HEK293 (cell line): ENCODE results near the gene TM7SF2.

ENCODE experiments used
- CTCF ChIA-PET: fragments of 350-600 bp; formaldehyde crosslinking; extraction: SDS; loops from one replicate; lab custom pipeline; 2021; ENCODE audit warnings: antibody characterized with exemption; lab: Yijun Ruan, JAX
- POLR2A ChIA-PET: fragments of 300-600 bp; formaldehyde crosslinking; extraction: SDS; loops from one replicate; lab custom pipeline; 2020; ENCODE audit warnings: antibody characterized with exemption, inconsistent platforms; lab: Yijun Ruan, JAX
- H3K27ac ChIP-seq: fragments of 200-500 bp; sonication (Bioruptor generic); 2 replicates; pipeline ENCODE4 v1.5.1; 2014; ENCODE audit warnings: low read depth, low read length, control low read depth, inconsistent platforms; ENCODE audit errors: extremely low read depth
- H3K36me3 ChIP-seq, 2 experiments: fragments of 200-500 bp in 1 of 2; sonication (Bioruptor generic) in 1 of 2; 1 replicate in 1 of 2; 2 replicates in 1 of 2; pipeline ENCODE4 v1.5.1; 2014 to 2017; ENCODE audit warnings: inconsistent platforms in 2 of 2, low read length in 2 of 2; ENCODE audit not compliant: control insufficient read depth in 2 of 2, insufficient read depth in 1 of 2
- H3K4me1 ChIP-seq: fragments of 200-500 bp; sonication (Bioruptor generic); 2 replicates; pipeline ENCODE4 v1.5.1; 2014; ENCODE audit warnings: mild to moderate bottlenecking, low read length, inconsistent platforms; ENCODE audit not compliant: control insufficient read depth, insufficient read depth
- H3K4me3 ChIP-seq: 2 replicates; pipeline ENCODE4 v1.5.1; 2011; ENCODE audit warnings: low read depth, mild to moderate bottlenecking, control low read depth, low read length, moderate library complexity
- H3K9me3 ChIP-seq: fragments of 200-500 bp; sonication (Bioruptor generic); 2 replicates; pipeline ENCODE4 v1.5.1; 2014; ENCODE audit warnings: low read depth, low read length, inconsistent platforms; ENCODE audit not compliant: control insufficient read depth, insufficient read depth
- IKZF3 ChIP-seq: fragments of 450-650 bp; IDR thresholded peaks from 2 replicates; pipeline ENCODE4 v1.5.0; 2018; ENCODE audit warnings: missing biosample characterization, mild to moderate bottlenecking, missing genetic modification characterization, moderate library complexity
- KLF10 ChIP-seq: fragments of 450-650 bp; IDR thresholded peaks from 2 replicates; pipeline ENCODE4 v1.5.1; 2018; ENCODE audit warnings: missing biosample characterization, mild to moderate bottlenecking, missing genetic modification characterization
- KLF8 ChIP-seq: fragments of 450-650 bp; formaldehyde crosslinking; IDR thresholded peaks from 2 replicates; pipeline ENCODE4 v1.5.1; 2016; ENCODE audit warnings: missing biosample characterization, missing genetic modification characterization
- SCRT1 ChIP-seq: fragments of 450-650 bp; formaldehyde crosslinking; IDR thresholded peaks from 2 replicates; pipeline ENCODE4 v1.5.1; 2016; ENCODE audit warnings: missing biosample characterization, missing genetic modification characterization, borderline replicate concordance
- SCRT2 ChIP-seq: fragments of 450-650 bp; formaldehyde crosslinking; IDR thresholded peaks from 2 replicates; pipeline ENCODE4 v1.5.1; 2016; ENCODE audit warnings: missing biosample characterization, missing genetic modification characterization
- SP3 ChIP-seq: fragments of 450-650 bp; formaldehyde crosslinking; IDR thresholded peaks from 2 replicates; pipeline ENCODE4 v1.5.1; 2016; ENCODE audit warnings: missing biosample characterization, missing genetic modification characterization
- YY2 ChIP-seq: fragments of 450-650 bp; formaldehyde crosslinking; IDR thresholded peaks from 2 replicates; pipeline ENCODE4 v1.5.1; 2016; ENCODE audit warnings: missing biosample characterization, missing genetic modification characterization
- ZBTB48 ChIP-seq: fragments of 450-650 bp; formaldehyde crosslinking; IDR thresholded peaks from 2 replicates; pipeline ENCODE4 v1.5.1; 2016; ENCODE audit warnings: missing biosample characterization, missing genetic modification characterization
- ZFP37 ChIP-seq: fragments of 450-650 bp; formaldehyde crosslinking; IDR thresholded peaks from 2 replicates; pipeline ENCODE4 v1.5.1; 2016; ENCODE audit warnings: missing biosample characterization, missing genetic modification characterization
- ZFP69B ChIP-seq: fragments of 450-650 bp; formaldehyde crosslinking; IDR thresholded peaks from 2 replicates; pipeline ENCODE4 v1.5.1; 2016; ENCODE audit warnings: missing biosample characterization, missing genetic modification characterization
- ZNF10 ChIP-seq: fragments of 450-650 bp; formaldehyde crosslinking; IDR thresholded peaks from 2 replicates; pipeline ENCODE4 v1.5.1; 2017; ENCODE audit warnings: missing biosample characterization, missing genetic modification characterization
- ZNF146 ChIP-seq: fragments of 450-650 bp; formaldehyde crosslinking; IDR thresholded peaks from 2 replicates; pipeline ENCODE4 v1.5.1; 2016; ENCODE audit warnings: missing biosample characterization, missing genetic modification characterization
- ZNF169 ChIP-seq: fragments of 450-650 bp; formaldehyde crosslinking; IDR thresholded peaks from 2 replicates; pipeline ENCODE4 v1.5.1; 2016; ENCODE audit warnings: missing biosample characterization, missing genetic modification characterization
- ZNF23 ChIP-seq: fragments of 450-650 bp; formaldehyde crosslinking; IDR thresholded peaks from 2 replicates; pipeline ENCODE4 v1.5.1; 2016; ENCODE audit warnings: missing biosample characterization, missing genetic modification characterization, borderline replicate concordance
- ZNF24 ChIP-seq: fragments of 450-650 bp; formaldehyde crosslinking; IDR thresholded peaks from 2 replicates; pipeline ENCODE4 v1.5.1; 2016; ENCODE audit warnings: missing biosample characterization, missing genetic modification characterization
- ZNF37A ChIP-seq: fragments of 450-650 bp; IDR thresholded peaks from 2 replicates; pipeline ENCODE4 v1.5.1; 2018; ENCODE audit warnings: missing biosample characterization, missing genetic modification characterization
- ZNF473 ChIP-seq: fragments of 450-650 bp; formaldehyde crosslinking; IDR thresholded peaks from 2 replicates; pipeline ENCODE4 v1.5.1; 2017; ENCODE audit warnings: missing biosample characterization, missing genetic modification characterization
- ZNF560 ChIP-seq: fragments of 450-650 bp; formaldehyde crosslinking; IDR thresholded peaks from 2 replicates; pipeline ENCODE4 v1.5.1; 2017; ENCODE audit warnings: missing biosample characterization, missing genetic modification characterization, borderline replicate concordance
- ZNF600 ChIP-seq: fragments of 450-650 bp; formaldehyde crosslinking; IDR thresholded peaks from 2 replicates; pipeline ENCODE4 v1.5.1; 2016; ENCODE audit warnings: missing biosample characterization, missing genetic modification characterization
- TF ChIP-seq, protein P1 (sequence below): fragments of 450-650 bp; formaldehyde crosslinking; IDR thresholded peaks from 2 replicates; pipeline ENCODE4 v1.5.1; 2016; ENCODE audit warnings: missing biosample characterization, missing genetic modification characterization
- TF ChIP-seq, protein P2 (sequence below): fragments of 450-650 bp; formaldehyde crosslinking; IDR thresholded peaks from 2 replicates; pipeline ENCODE4 v1.5.1; 2016; ENCODE audit warnings: missing biosample characterization, missing genetic modification characterization
- TF ChIP-seq, protein P3 (sequence below): fragments of 450-650 bp; formaldehyde crosslinking; IDR thresholded peaks from 2 replicates; pipeline ENCODE4 v1.5.1; 2016; ENCODE audit warnings: missing biosample characterization, missing genetic modification characterization

TM7SF2 gene

GRCh38 chr11:65135633-65136145 is 24.0 kb downstream of the TM7SF2 start:
- peak; percentile 95 for TF ChIP-seq SCRT2 (tag by site-specific recombination)
- TF ChIP-seq SCRT1 (tag by site-specific recombination), result peak; percentile 89
- TF ChIP-seq, protein P1, sequence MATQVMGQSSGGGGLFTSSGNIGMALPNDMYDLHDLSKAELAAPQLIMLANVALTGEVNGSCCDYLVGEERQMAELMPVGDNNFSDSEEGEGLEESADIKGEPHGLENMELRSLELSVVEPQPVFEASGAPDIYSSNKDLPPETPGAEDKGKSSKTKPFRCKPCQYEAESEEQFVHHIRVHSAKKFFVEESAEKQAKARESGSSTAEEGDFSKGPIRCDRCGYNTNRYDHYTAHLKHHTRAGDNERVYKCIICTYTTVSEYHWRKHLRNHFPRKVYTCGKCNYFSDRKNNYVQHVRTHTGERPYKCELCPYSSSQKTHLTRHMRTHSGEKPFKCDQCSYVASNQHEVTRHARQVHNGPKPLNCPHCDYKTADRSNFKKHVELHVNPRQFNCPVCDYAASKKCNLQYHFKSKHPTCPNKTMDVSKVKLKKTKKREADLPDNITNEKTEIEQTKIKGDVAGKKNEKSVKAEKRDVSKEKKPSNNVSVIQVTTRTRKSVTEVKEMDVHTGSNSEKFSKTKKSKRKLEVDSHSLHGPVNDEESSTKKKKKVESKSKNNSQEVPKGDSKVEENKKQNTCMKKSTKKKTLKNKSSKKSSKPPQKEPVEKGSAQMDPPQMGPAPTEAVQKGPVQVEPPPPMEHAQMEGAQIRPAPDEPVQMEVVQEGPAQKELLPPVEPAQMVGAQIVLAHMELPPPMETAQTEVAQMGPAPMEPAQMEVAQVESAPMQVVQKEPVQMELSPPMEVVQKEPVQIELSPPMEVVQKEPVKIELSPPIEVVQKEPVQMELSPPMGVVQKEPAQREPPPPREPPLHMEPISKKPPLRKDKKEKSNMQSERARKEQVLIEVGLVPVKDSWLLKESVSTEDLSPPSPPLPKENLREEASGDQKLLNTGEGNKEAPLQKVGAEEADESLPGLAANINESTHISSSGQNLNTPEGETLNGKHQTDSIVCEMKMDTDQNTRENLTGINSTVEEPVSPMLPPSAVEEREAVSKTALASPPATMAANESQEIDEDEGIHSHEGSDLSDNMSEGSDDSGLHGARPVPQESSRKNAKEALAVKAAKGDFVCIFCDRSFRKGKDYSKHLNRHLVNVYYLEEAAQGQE, result no peak
- Histone ChIP-seq H3K9me3 (no peaks in the 10 kb centered on the region), H3K36me3 (peaks cover 0 to 25% of the 10 kb centered on the region in 2 experiments; a peak in 1 of 3 replicates), H3K4me3 (no peak overlapping the region), H3K4me1 (no peaks in the 10 kb centered on the region; the same call in 1 of the 2 replicates), H3K27ac (peak overlapping the region; percentile 83)
- CTCF ChIA-PET, result interaction anchor here (0.5 to 2.3 kb wide), 10 partner anchors 8 to 1163 kb away, joined by 3 to 7 read pairs (median 3); partner anchors contain the start of genes ARL2 and CAPN1
- POLR2A ChIA-PET, result interaction anchor here (0.5 to 4.5 kb wide), 18 partner anchors 9 to 363 kb away, joined by 3 to 57 read pairs (median 6); partner anchors contain the start of genes ARL2, CAPN1, FAU and MALAT1

DNA sequence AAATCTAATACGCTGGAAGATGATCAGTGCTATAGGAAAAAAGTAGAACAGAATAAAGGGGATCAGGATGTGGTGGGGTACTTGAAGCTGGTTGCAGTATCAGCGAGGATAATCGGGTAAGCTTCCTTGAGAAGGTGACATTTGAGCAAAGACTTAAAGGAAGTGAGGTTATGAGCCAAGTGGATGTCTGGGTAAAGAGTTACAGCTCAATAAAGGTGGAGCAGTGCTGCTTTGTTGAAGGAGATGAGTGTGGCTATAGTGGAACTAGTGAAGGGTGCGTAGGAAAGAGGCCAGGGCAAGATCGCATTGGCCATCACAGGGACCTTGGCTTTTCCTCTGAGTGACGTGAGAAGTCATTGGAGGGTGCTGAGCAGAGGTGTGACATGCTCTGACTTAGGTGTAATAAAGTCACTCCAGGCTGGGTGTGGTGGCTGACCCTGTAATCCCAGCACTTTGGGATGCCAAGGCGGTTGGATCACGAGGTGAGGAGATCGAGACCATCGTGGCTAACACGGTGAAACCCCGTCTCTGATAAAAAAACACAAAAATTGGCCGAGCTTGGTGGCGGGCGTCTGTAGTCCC is 24.9 kb downstream of the TM7SF2 start:
- ChIA-PET CTCF (interaction anchor here (0.5 to 1.5 kb wide), 6 partner anchors 13 to 117 kb away, joined by 3 to 7 read pairs (median 3); no protein-coding TSS in a partner anchor), POLR2A (interaction anchor here (0.6 to 4.5 kb wide), 4 partner anchors 12 to 24 kb away, joined by 3 to 57 read pairs (median 9); partner anchors contain the start of genes FAU, MRPL49 and ZNHIT2)

DNA sequence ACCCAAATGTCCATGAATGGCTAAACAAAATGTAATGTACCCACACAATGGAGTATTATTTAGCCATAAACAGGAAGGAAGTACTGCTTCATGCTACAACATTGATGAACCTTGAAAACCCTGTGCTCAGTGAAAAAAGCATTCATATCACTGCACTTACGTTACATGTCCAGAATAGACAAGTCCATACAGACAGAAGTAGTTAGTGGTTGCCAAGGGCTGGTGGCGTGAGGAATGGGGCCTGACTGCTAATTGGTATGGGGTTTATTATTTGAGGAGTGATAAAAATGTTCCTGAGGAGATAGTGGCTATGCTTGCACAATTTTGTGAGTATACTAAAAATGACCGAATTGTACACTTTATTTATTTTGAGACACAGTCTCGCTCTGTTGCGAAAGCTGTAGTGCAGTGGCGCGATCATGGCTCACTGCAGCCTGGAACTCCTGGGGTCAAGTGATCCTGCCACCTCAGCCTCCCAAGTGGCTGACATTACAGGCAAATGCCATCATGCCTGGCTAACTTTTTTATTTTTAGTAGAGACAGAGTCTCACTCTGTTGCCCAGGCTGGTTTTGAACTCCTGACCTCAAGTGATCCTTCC is 30.3 kb downstream of the TM7SF2 start:
- ChIA-PET POLR2A (no interaction called here), CTCF (no interaction called here)
- Histone ChIP-seq H3K27ac (no peak overlapping the region), H3K4me1 (no peaks in the 10 kb centered on the region), H3K36me3 (no peaks in the 10 kb centered on the region), H3K9me3 (no peaks in the 10 kb centered on the region), H3K4me3 (no peak overlapping the region)
- peak; percentile 57; the same call in 1 of the 2 replicates for TF ChIP-seq ZNF146 (tag by site-specific recombination)
- TF ChIP-seq ZFP37 (tag by site-specific recombination), result no peak

More for the DNA sequence above, 24.9 kb downstream of the TM7SF2 start:
- Histone ChIP-seq H3K9me3 (no peaks in the 10 kb centered on the region), H3K4me1 (no peaks in the 10 kb centered on the region; the same call in 1 of the 2 replicates), H3K27ac (no peak overlapping the region)
- TF ChIP-seq KLF10, result no peak
- no peak for TF ChIP-seq ZNF24 (tag by site-specific recombination)
- TF ChIP-seq ZFP69B, result no peak
- no peak for TF ChIP-seq SP3
- TF ChIP-seq ZNF37A (tag by site-specific recombination), result no peak
- TF ChIP-seq KLF8 (tag by site-specific recombination), result no peak
- no peak for TF ChIP-seq YY2
- TF ChIP-seq ZNF560 (tag by site-specific recombination), result no peak
- no peak for TF ChIP-seq ZNF23 (tag by site-specific recombination)
- no peak for TF ChIP-seq ZNF10
- no peak for TF ChIP-seq ZNF600 (tag by site-specific recombination)
- TF ChIP-seq, protein P2, sequence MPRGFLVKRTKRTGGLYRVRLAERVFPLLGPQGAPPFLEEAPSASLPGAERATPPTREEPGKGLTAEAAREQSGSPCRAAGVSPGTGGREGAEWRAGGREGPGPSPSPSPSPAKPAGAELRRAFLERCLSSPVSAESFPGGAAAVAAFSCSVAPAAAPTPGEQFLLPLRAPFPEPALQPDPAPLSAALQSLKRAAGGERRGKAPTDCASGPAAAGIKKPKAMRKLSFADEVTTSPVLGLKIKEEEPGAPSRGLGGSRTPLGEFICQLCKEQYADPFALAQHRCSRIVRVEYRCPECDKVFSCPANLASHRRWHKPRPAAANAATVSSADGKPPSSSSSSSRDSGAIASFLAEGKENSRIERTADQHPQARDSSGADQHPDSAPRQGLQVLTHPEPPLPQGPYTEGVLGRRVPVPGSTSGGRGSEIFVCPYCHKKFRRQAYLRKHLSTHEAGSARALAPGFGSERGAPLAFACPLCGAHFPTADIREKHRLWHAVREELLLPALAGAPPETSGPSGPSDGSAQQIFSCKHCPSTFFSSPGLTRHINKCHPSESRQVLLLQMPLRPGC (tag by site-specific recombination), result no peak
- TF ChIP-seq ZNF169, result no peak
- TF ChIP-seq ZNF473 (tag by site-specific recombination), result no peak
- no peak for TF ChIP-seq IKZF3 (tag by site-specific recombination)
- TF ChIP-seq, protein P3, sequence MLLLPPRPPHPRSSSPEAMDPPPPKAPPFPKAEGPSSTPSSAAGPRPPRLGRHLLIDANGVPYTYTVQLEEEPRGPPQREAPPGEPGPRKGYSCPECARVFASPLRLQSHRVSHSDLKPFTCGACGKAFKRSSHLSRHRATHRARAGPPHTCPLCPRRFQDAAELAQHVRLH (tag by site-specific recombination), result no peak
- no peak for TF ChIP-seq ZBTB48 (tag by site-specific recombination)
- TF ChIP-seq, all 188 proteins: peak for 0
- Histone ChIP-seq H3K36me3 (peaks cover 0 to 15% of the 10 kb centered on the region in 2 experiments; a peak in 1 of 3 replicates), H3K4me3 (no peak overlapping the region)
